AG09319 (cell line): Measurements from ENCODE around the gene VEGFC.

Experiments
- DNase-seq: peaks from one replicate; pipeline ENCODE4 v3.0.0-alpha.2; 2010; ENCODE audit warnings: low read depth; ENCODE audit errors: extremely low read depth
- CTCF ChIP-seq: IDR thresholded peaks from 2 replicates; pipeline ENCODE4 v1.5.1; 2011; ENCODE audit warnings: low read depth, mild to moderate bottlenecking, inconsistent platforms, low read length, moderate library complexity

Gene VEGFC

GRCh38 chr4:176717237-176717636 lies 75.5 kb downstream of the VEGFC start:
- no peak for DNase-seq
- no peak for TF ChIP-seq CTCF

- no peak for DNase-seq
- TF ChIP-seq CTCF: no peak
These were observed 83.3 kb downstream of the VEGFC start for GRCh38 chr4:176709417-176709816.

GRCh38 chr4:176708771-176709311 lies 83.9 kb downstream of the VEGFC start:
- no peak for TF ChIP-seq CTCF
- DNase-seq: no peak

- DNase-seq: no peak
- no peak for TF ChIP-seq CTCF
These were observed 102.0 kb downstream of the VEGFC start for GRCh38 chr4:176690716-176691115.

GRCh38 chr4:176680668-176681180 lies 112.0 kb downstream of the VEGFC start:
- DNase-seq: no peak
- TF ChIP-seq CTCF: no peak

- no peak for DNase-seq
- TF ChIP-seq CTCF: no peak
These were observed 115.8 kb downstream of the VEGFC start for GRCh38 chr4:176676901-176677300.

- DNase-seq: no peak
- TF ChIP-seq CTCF: no peak
These were observed 116.9 kb downstream of the VEGFC start for GRCh38 chr4:176675810-176676209.
